ENCODE results near the gene ATF7. TPM values are rescaled to one million over a fixed set of nuclear protein-coding genes. Genes with fewer than 3 reads are reported as not detected.
A peak's percentile ranks its signal among the peaks of the same experiment; 100 is the strongest.

ATF7 gene
- total and polyA plus RNA-seq, 9 of the 15 experiments (the other 6 are each of a cell fraction or from before 2014, with no cell fraction given): 10.6 to 30.4 (median 20.7) TPM

GRCh38 chr12:53508534-53509170, 117.5 kb downstream of the ATF7 start (continued):
- TF ChIP-seq EHMT2 (IDR thresholded peaks at IDR 0.05) (no peak), GMEB1 (CRISPR knock-in tag; IDR thresholded peaks at IDR 0.05) (0 out of 2 replicates have a peak, but pooled peaks have one; percentile 14), FOXP1 (CRISPR knock-in tag; IDR thresholded peaks at IDR 0.05) (no peak)

- BruUV-seq (replicated peaks): no TSS peak
- ATAC-seq: no peak
Observed at GRCh38 chr12:53507603-53507885, 118.6 kb downstream of the ATF7 start.

More at GRCh38 chr12:53507603-53507885, 118.6 kb downstream of the ATF7 start:
- H3K9ac ChIP-seq (ENCODE audit: insufficient read depth in 1 of 2, low read depth in 2 of 2, low read length in 2 of 2): peak overlapping the region in 1 of 2 experiments; percentile 61; a peak in 1 of 4 replicates
- intact Hi-C loops (cut with micrococcal nuclease): loop anchor here (5.0 to 10.0 kb wide), 2 partner anchors 85 to 443 kb away; partner anchors contain the start of gene AMHR2
- H3K4me3 ChIP-seq: no peak overlapping the region
- no peak overlapping the region for H3K4me2 ChIP-seq (ENCODE audit: insufficient read depth, low read length)
- POLR2A ChIA-PET: interaction anchor here (0.6 to 1.4 kb wide), 3 partner anchors 9 to 26 kb away, joined by 3 read pairs; no protein-coding TSS in a partner anchor
- H3K27ac ChIP-seq (ENCODE audit: extremely low read depth, low read depth, low read length): no peak overlapping the region
- H3K36me3 ChIP-seq (ENCODE audit: control insufficient read depth, insufficient read depth, low read length): peaks cover 56% of the 10 kb centered on the region; the same call in 2 of the 3 replicates
- peaks cover 7% of the 10 kb centered on the region for H3K79me2 ChIP-seq (ENCODE audit: control insufficient read depth, insufficient read depth, low read length)
- 76% methylated on average over 4 of the region's 4 CpGs for WGBS (ENCODE audit: insufficient coverage, low coverage, missing lambda C conversion rate)
- H3K27me3 ChIP-seq (ENCODE audit: control insufficient read depth in 2 of 2, insufficient read depth in 2 of 2, low read length in 2 of 2): no peaks in the 10 kb centered on the region; a peak in 1 of 5 replicates
- no peak for DNase-seq (ENCODE audit: extremely low read depth in 1 of 4, low spot score in 3 of 4)
- no peaks in the 10 kb centered on the region for H4K20me1 ChIP-seq (replicated peaks; ENCODE audit: control insufficient read depth, insufficient read depth, low read length)
- no peaks in the 10 kb centered on the region for H3K9me1 ChIP-seq (ENCODE audit: control insufficient read depth, insufficient read depth, low read length)
- in situ Hi-C loops (cut with MboI): loop anchor here (10.0 kb wide), 1 partner anchor 183 kb away; the partner anchor contains the start of gene AAAS
- CTCF ChIA-PET (ENCODE audit: low intra/inter-chr PET ratio): interaction anchor here (0.6 to 2.2 kb wide), 5 partner anchors 155 to 380 kb away, joined by 4 to 21 read pairs (median 7); no protein-coding TSS in a partner anchor
- H3K4me1 ChIP-seq (replicated peaks in 1 of 2; ENCODE audit: control insufficient read depth in 2 of 2, insufficient read depth in 2 of 2, low read length in 2 of 2): peaks cover 8 to 13% of the 10 kb centered on the region in 2 experiments; a peak in 4 of 5 replicates
- H2AFZ ChIP-seq (ENCODE audit: low read depth, low read length): no peak overlapping the region
- H3K9me3 ChIP-seq (replicated peaks; ENCODE audit: control insufficient read depth, insufficient read depth, low read depth, low read length): no peaks in the 10 kb centered on the region
- no peak for FAIRE-seq
- TF ChIP-seq GTF2F1 (IDR thresholded peaks at IDR 0.05; ENCODE audit: low read depth, low read length): no peak
- TF ChIP-seq HOMEZ (CRISPR knock-in tag; IDR thresholded peaks at IDR 0.05): no peak
- TF ChIP-seq TFE3 (CRISPR knock-in tag; IDR thresholded peaks at IDR 0.05): no peak
- no peak for TF ChIP-seq ZC3H8 (IDR thresholded peaks at IDR 0.05)
- TF ChIP-seq GMEB1 (CRISPR knock-in tag; IDR thresholded peaks at IDR 0.05): no peak

Measured in K562 (cell line).